HG03280 (cell line): ENCODE data around the gene EIF1.
"Not testable (repeated sequence)": the region's sequence is repeated elsewhere in the genome, so short reads cannot be mapped to it uniquely, and the experiment has no call there.

Source experiments
- ATAC-seq: cut with Tn5 transposase; IDR thresholded peaks from one replicate; pipeline ENCODE4 v1.9.1; 2021; ENCODE audit warnings: mild to moderate bottlenecking, moderate library complexity; ENCODE audit not compliant: unreplicated experiment

EIF1 gene

DNA sequence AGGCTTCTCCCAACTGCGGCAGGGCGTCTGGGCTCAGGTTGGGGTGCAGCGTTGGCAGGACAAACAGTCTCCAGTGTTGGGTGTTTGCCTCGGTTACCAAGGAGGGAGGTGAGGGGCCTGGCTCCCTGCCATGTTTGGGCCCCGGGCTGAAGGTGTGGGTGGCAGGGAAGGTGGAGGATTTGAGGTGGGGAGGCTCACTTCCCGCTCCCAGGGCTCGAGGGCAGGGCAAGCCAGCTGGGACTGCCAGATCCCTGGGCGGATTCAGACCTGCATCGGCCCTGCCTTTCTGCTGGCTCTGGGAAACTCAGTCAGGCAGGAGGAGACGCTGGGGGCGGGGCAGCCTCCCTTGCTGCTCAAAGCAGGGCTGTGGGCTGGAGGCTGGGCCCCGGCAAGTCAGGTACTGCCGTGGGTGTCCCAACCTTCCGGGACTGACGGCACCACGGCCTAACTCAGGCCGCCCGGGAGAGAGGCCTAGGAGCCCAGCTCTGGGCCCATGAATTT, 33.0 kb upstream of the EIF1 start:
- no peak for ATAC-seq

DNA sequence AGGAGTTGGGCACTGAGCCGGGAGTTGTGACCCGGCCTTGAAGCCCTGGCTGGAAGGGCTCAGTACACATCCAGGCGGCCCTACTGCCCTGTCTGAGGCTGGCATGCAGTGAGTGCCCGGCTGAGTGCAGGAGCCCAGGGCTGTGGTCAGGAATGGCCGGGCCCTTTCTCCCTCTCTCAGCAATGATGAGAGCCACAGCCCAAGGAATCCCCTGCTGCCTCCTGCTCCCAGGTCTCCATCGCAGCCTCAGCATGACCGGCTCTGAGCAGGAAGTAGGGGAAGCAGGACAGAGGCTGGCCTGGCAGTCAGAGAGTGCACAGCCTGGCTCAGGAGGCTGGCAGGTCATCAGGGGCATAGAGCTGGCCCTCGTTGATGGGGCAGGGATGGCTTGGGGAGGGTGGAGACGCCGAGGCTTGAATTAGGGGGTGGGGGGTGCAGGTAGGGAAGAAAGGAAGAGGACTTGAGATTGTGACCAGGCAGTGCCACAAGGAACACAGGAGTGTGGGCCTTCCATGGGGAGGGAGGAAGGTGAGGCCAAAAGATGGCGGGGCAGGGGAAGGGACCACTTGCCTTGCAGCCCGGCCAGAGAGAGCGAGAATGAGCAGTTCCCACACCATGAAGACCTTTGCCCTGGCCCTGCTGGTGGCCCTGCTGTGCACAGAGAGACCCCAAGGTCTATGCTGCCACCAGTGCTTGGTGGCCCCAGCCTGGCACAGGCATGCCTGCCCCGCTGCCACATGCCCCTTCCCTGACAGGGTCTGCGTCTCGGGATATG, 32.2 kb upstream of the EIF1 start:
- no peak for ATAC-seq

DNA sequence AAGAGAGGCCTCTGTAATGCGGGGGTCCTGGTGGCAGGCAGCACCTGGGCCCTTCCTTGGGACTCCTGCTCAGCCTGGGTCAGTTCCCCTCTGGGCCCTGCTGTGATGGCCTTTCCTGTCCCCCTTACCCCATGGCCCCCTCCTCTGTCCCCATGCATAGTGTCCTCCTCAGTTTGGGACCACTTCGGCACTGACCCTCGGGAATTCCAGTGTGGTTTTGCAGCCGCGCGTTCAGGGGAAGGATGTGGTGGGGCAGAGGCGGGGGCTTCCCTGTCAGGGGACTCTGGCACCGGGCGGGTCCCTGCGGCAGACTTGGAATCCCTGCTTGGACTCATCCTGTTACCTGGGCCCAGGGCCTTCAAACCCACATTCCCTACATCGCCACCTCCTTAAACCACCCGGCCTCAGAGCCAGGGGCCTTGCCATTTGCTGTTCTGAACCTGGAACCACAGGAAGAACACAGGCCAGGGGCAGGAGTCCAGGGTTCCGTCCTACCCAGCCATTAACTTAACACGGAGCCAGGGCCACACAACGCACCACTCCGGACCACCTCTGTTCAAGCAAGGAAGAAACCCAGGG, 31.4 kb upstream of the EIF1 start:
- no peak for ATAC-seq

DNA sequence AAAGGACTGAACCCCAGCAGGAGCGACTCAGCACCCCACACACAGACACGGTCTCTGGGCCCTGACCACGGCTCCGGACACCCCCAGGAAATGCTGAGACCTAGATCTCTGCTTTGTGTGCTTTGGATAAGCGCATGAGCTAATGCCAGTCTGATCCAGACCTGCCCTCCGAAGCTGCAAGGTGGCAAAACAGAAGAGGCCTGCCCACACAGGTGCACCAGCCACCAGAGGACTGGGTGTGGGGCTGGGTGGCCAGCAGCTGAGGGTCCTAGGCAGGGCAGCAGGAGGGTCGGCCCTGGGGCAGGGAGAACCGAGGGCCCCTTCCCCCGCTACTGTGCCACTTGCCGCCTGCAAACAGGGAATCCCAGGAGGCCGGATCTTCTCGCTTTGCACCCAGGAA, 30.7 kb upstream of the EIF1 start:
- no peak for ATAC-seq

DNA sequence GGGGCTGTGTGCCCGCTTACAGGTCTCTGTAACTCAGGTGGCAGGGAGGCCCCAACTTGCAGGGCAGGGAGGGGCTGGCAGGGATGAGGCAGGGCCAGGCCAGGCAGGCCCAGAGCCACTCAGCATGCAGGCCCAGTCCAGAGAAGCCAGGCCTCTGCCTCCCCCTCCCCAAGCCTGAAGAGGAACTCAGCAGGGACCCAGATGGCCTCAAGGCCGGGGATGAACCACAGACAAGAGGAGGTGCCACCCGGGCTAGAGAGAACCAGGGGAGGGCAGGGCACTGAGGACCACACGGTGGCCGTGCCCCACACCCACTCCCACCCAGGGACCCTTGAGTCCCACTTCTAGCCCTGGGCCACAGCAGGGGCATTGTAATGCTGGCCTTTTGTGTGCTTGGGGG, 29.8 kb upstream of the EIF1 start:
- ATAC-seq = no peak

DNA sequence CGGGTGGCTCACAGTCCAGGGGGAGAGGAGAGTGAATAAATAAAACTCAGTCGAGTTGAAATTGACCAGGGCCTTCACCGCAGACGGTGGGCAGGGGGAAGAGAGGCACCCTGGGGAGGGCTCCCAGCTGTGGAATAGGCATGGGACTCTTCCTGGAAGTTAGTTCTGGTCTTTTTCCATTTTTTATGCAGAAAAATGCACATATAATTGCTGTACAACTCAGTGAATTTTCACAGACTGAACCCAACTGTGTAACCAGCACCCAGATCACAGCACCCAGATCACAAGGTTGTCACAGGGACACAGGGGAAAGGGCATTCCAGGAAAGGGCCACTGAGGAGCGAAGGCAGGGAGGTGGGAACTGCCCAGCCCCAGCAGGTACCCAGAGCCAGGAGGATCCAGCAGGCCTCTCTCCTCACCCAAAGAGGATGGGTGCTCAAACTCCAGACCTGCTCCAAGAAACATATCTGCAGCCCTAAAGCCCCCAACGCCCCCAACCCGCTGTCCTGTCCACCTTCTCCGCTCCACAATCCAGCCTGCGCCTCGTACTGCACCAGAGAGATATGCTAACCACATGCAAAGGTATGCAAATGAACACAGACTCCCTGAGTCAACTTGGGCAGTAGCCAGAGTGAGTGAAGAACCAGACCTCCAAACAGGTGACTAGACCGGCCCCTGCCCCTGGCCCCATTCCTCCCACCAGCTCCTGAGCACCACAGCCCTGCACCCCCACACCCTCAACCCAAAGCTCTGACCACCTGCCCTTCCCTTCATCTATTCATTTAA, 29.1 kb upstream of the EIF1 start:
- no peak for ATAC-seq

DNA sequence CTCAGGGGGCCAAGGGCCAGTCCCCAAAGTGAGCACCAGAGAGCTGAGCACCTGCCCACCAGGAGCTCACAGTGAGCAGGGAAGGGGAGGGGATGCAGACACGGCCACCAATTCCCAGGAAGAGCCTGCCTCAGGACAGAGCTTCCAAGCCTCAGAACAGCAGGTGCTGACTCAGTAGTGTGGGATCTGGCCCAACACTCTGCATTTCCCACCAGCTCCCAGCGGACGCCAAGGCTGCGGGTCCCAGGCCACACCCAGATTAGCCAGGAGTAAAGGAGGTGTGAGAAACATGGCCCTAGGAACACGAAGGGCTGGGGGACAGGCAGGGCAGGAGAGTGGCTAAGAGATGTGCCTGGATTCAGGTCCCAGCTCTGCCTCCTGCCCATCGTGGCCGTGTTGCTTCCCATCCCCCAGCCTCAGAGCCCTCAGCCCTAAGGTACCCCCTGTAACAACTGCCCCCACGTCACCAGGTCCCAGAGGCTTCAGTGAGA, 28.4 kb upstream of the EIF1 start:
- no peak for ATAC-seq

DNA sequence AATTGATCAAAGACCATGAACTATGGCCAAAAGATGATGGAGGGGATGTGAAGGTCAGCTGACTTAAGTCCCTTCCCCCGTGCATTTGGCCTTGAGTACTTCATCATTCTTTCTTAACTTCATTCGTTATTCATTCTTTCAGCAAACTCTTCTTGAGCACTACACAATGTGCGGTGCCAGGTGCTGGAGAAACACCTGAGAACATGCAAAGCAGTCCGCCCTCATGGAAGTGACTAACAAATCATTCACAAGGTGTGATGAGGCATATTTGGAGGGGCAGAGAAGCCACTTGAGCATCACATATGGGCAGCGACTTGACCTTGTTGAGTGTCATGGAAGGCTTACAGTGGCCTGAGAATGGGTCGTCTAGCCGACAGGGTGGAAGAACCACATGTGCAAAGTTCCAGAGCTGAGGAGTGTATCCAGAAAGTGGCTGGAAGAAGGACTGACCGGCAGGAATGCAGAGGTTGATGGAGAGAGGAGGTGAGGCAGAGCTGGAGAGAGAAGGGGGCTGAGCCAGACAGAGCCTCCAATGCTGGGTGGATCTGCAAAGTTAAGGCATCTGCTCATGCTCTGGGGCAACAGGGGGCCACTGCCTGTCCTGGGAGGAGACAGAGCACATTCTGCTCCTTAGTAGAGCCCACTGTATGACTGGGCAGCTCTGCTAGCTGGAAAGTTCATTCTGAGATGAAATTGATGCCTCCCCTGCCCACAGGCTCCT, 25.1 kb upstream of the EIF1 start:
- no peak for ATAC-seq

DNA sequence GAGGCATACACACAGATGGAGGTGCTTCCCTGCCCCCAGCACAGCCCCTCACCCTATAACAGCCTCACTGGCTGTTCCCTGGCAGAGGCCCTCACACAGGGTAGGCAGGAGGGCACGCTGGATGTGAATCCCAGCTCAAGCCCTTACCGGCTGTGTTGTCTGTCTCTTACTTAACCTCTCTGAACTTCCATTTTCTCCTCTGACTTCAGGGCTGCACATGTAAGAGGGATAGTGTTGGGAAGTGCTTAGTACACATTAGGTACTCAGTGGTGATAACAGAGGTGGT, 24.6 kb upstream of the EIF1 start:
- ATAC-seq = no peak

DNA sequence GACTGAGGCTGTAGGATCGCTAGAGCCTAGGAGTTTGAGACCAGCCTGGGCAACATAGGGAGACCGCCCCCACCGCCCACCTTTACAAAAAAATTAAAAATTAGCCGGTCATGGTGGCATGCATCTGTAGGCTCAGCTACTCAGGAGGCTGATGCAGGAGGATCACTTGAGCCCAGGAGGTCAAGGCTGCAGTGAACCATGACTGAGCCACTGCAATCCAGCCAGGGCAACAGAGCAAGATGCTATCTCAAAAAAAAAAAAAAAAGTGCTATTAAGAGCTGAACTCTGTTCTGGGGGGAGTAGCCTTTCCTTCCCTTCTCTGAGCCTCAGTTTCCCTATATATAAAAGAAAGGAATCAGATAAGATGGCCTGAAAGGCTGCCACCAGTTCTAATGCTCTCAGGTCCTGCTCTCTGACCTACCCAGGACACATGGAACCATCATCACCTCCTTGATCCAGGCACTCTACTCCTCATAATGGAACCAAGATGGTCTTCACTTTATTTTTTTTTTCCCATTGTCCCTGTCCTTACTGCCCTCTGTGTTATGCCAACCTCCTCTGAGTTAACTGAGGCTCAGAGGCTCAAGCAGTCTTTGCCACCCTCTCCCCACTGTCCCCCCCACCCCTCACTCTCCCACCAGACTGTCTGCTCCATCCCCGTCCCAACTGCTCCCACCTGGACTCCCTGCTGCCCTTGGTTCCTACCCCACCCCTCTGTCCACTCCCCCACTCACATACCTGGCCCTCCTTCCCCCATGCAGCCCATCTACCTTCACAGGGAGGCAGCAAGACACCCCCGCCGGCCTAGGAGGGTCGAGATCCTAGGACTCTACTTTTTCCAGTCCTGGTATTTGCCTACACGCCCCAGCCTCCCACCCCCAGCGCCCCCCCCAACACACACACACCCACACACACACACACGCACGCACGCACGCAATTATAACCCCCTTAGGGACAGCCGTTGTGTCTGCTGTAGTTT, 23.8 kb upstream of the EIF1 start:
- ATAC-seq = no peak

DNA sequence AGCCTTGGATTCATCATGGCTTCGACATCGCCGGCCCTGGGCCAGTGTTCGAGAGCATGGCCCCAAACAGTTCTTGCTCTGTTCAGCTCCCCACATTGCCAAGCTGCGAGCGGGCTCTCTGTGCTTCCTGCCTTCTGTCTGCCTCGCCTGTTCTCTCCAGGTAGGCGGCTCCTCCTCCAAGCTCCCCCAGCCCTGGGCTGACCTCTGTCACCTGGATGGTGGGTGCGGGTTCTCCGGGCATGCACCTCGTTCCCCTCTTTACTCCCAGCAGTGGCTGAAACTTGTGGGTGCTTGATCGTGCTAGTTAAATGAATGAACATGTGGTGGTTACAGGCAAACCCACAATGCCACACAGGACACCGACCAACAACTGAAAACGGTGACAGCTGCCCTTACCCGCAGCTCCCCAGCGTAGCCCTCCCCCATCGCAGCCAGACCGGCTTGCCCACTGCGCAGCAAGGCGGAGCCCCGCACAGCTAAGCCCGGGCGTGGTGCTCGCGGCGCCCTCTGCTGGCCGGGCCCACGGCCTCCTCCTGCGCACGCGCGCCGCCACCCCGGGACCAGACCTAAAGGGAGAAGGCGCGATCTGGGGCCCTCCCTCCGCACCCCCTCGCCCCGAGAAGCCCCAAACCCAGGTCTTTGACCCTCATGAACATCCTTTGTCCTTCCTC, 23.0 kb upstream of the EIF1 start:
- ATAC-seq = peak; percentile 62

DNA sequence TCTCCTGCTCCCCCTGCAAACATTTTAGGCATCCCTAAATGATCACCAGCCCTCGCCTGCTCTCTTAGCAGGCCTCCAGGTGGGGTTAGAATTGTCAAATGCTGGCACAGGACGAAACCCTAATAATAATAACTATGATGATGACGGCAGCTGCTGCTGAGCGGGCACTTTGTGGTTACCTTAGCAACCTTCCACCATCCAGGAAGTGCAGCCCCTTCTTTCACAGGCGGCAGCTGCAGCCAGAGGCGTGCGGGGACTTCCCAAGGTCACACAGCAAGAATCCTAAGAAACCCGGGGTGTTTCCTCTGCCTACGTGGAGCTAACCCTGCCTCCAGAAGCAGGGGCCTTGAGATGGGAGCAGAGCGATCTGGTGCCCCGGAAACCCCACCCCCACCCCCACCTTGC, 22.4 kb upstream of the EIF1 start:
- ATAC-seq = peak; percentile 25

DNA sequence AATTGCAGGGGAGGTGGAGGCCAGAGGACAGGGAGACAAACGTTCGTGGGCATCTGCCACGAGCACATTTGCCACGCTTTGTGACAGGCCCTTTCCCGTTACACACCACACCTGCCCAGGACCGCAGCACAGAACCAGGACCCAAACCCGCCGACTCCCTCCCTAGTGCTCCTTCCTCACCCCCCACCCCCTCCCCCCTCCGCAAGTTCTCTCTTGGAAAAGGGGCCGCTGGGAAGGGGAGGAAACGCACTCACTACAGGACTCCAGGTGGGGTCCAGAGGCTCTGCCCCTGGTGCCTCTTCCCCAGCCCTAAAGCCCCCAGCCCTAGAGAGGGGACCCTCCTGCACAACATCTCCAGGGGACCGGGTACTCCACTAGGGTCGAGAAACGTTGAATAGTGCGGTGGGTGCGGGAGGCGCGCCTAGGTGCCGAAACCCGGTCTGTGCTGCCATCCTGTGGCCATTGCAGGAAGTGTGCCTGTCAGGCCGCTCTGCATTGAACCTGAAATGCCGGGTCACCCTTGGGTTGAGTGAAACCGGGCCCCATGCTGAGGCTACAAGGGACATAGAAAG, 21.9 kb upstream of the EIF1 start:
- ATAC-seq = peak; percentile 54

DNA sequence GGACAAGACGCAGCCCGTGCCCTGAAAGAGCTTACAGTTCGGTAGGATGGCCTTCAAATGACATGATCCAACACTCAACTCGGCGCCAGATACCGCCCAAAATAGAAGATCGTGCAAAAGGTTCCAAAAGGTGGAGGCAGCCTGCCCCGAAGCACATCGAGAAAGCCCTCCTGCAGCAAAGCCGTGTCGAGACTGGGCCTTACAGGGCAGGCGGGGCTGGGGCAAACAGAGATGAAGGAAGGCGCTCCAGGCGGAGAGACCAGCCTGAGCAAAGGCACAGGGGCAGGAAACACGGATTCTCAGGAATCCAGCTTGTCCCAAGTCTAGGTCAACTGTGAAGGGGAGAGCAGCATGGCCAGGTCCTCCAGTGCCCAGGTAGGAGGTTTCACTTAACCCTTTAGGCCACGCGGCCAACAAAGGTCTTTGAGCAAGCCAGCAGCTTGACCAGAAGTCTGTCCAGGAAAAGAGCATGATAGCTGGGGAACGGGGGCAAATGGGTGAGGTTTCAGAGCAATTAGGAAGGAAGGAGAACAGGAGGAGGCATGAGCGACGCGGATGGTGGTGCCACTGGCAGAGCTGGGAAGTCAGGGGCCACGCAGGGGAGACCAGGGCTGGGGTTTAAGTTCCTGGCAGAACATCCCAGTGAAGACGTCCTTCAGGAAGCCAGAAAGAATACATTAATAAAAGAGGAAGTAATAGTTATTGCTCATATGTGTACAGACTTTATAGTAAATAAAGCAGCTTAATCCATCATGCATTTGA, 21.2 kb upstream of the EIF1 start:
- peak; percentile 1 for ATAC-seq

DNA sequence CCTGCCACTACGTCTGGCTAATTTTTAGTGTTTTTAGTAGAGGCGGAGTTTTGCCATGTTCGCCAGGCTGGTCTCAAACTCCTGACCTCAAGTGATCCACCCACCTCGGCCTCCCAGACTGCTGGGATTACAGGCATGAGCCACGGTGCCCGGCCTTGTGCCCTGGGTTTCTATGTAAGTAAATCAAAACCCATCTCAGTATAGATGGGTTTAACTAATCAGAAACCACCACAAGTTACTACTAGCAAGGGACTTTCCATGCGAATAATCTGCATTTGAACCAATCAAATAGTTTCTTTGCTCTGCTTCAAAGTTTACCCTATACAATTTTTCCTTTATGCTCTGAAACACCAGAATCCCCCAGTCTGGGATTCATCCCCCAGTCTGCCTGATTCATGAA, 16.5 kb upstream of the EIF1 start:
- ATAC-seq = no peak

DNA sequence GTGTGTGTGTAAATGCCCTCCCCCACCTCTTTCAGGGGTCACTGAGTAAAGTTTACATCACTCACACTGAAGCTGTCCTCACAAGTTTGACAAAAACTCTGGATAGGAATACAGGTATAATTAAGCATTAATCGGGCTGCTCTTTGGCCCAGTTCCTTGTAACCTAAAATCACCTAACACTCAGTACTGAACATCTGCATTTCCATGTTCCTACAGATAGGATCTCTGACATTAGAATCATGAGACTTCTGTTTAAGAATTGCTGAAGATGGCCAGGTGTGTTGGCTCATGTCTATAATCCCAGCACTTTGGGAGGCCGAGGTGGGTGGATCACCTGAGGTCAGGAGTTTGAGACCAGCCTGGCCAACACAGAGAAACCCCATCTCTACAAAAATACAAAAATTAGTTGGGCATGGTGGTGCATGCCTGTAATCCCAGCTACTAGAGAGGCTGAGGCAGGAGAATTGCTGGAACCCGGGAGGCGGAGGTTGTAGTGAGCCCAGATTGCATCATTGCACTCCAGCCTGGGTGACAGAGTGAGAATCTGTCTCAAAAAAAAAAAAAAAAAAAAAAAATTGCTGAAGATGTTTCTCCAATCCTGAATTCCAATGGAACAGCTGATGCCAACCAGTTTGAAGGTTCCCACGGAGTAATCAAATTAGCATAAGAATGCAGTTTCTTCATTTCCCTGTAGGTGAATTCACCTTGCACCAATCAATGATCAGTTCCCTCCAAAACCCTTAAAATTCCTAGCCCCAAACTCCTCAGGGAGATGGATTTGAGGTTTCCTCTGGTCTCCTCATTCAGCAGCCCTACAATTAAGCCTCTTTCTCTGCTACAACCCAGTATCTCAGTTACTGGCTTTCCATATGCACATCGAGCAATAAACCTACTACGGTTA, 13.3 kb upstream of the EIF1 start:
- not testable (repeated sequence) for ATAC-seq

DNA sequence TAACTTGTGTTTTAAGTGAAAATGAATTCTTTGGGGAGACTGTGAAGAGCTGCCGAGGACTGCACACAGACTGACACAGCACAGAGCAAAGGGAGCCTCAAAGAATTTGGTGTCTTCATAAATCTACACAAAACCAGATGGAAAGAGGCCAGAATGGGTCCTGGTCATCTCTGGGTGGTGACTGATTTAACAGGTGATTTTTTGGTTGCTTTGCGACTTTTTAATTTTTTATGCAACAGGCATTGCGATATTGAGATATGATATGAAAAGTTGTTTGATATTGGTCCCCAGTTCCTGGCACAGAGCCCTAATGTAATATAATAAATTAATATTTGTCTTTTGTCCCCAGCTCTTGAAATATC, 12.6 kb upstream of the EIF1 start:
- no peak for ATAC-seq
